ENCODE data around the gene DDX54. TPM values are rescaled to one million over a fixed set of nuclear protein-coding genes. Genes with fewer than 3 reads are reported as not detected.

The DDX54 gene
- total RNA-seq, 1 experiment from 2014 or later: 101 TPM

GRCh38 chr12:113161415-113162016 is 23.8 kb downstream of the DDX54 start:
- no peaks in the 10 kb centered on the region for H3K36me3 ChIP-seq (ENCODE audit: control insufficient read depth, insufficient read depth, low read length)
- no peak for TF ChIP-seq CTCF (IDR thresholded peaks at IDR 0.05)
- TF ChIP-seq REST (IDR thresholded peaks at IDR 0.05; ENCODE audit: insufficient read depth in 1 of 2, low read depth in 2 of 2, low read length in 1 of 2): no peak
- TF ChIP-seq TCF7L2 (IDR thresholded peaks at IDR 0.05; ENCODE audit: low read depth, low read length): no peak
- no peak for TF ChIP-seq POLR2AphosphoS5 (IDR thresholded peaks at IDR 0.05; ENCODE audit: low read depth, low read length)
- ChIA-PET POLR2A (no interaction called here), CTCF (interaction anchor here (0.6 to 1.0 kb wide), 5 partner anchors 8 to 64 kb away, joined by 3 to 7 read pairs (median 5); no protein-coding TSS in a partner anchor)
- intact Hi-C loops (cut with micrococcal nuclease; ENCODE audit: unreplicated experiment): no loop called here
- H3K9me3 ChIP-seq (ENCODE audit: control insufficient read depth, insufficient read depth, low read depth, low read length): no peaks in the 10 kb centered on the region
- no TSS peak for BruUV-seq (replicated peaks)
- no peak overlapping the region for H3K4me3 ChIP-seq (ENCODE audit: low read depth in 2 of 2, low read length in 2 of 2)
- H3K27me3 ChIP-seq (ENCODE audit: control insufficient read depth, insufficient read depth, low read length): no peaks in the 10 kb centered on the region
- in situ Hi-C loops (cut with HindIII; ENCODE audit: low pct_unique_long_range_greater_than_20kb, low sequenced_read_pairs): loop anchor here (25.0 kb wide), 1 partner anchor 99 kb away; the partner anchor contains the start of gene DTX1
- H3K27ac ChIP-seq (ENCODE audit: low read length): no peak overlapping the region
- H3K4me1 ChIP-seq (ENCODE audit: control insufficient read depth, insufficient read depth, low read length): no peaks in the 10 kb centered on the region
- DNase-seq (ENCODE audit: low read depth, low spot score) (no peak), ATAC-seq (peak; percentile 66)

DNA sequence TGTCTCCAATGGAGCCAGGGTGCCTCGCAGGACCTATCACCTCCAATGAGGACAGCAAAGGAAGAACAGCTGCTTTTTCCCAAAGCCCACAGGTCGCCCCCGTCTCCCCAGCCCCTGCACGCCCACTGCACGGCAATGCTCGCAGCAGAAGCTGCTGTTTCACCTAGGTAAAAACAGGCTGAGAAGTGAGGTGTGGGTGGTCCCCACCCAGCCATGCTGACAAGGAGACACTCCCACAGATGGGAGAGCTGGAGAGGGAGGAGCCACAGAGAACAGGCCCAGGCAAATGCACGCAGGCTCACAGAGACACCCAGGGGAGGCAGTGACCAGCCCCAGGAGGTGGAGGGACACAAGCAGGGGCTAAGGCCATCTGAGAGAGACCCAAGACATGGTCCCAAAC is 25.3 kb downstream of the DDX54 start:
- intact Hi-C loops (cut with micrococcal nuclease; ENCODE audit: unreplicated experiment) (loop anchor here (10.0 kb wide), 1 partner anchor 165 kb away; no protein-coding TSS in a partner anchor), in situ Hi-C loops (cut with HindIII; ENCODE audit: low pct_unique_long_range_greater_than_20kb, low sequenced_read_pairs) (loop anchor here (25.0 kb wide), 1 partner anchor 98 kb away; the partner anchor contains the start of gene DTX1)
- Histone ChIP-seq H3K36me3 (ENCODE audit: control insufficient read depth, insufficient read depth, low read length) (no peaks in the 10 kb centered on the region), H3K4me3 (ENCODE audit: low read depth in 2 of 2, low read length in 2 of 2) (no peak overlapping the region), H3K9me3 (ENCODE audit: control insufficient read depth, insufficient read depth, low read depth, low read length) (no peaks in the 10 kb centered on the region), H3K27me3 (ENCODE audit: control insufficient read depth, insufficient read depth, low read length) (no peaks in the 10 kb centered on the region), H3K4me1 (ENCODE audit: control insufficient read depth, insufficient read depth, low read length) (no peaks in the 10 kb centered on the region), H3K27ac (ENCODE audit: low read length) (no peak overlapping the region)
- TF ChIP-seq SIN3A (IDR thresholded peaks at IDR 0.05; ENCODE audit: borderline replicate concordance, insufficient read depth, low read depth, low read length) (no peak), TCF7L2 (IDR thresholded peaks at IDR 0.05; ENCODE audit: low read depth, low read length) (no peak), CTCF (IDR thresholded peaks at IDR 0.05) (no peak), POLR2AphosphoS5 (IDR thresholded peaks at IDR 0.05; ENCODE audit: low read depth, low read length) (no peak), REST (IDR thresholded peaks at IDR 0.05; ENCODE audit: insufficient read depth in 1 of 2, low read depth in 2 of 2, low read length in 1 of 2) (no peak)
- no TSS peak for BruUV-seq (replicated peaks)
- ChIA-PET POLR2A (no interaction called here), CTCF (no interaction called here)
- no peak for DNase-seq (ENCODE audit: low read depth, low spot score)
- ATAC-seq: no peak
